Stimulated activated CD4-positive, alpha-beta T cell treated with anti-CD3 and anti-CD28 coated beads, TNF-alpha, amount 100 ng/mL, for 4 hours (primary cell): ENCODE measurements around the gene TMTC4.
A peak's percentile ranks its signal among the peaks of the same experiment; 100 is the strongest.
"Not testable (repeated sequence)": the region's sequence is repeated elsewhere in the genome, so short reads cannot be mapped to it uniquely, and the experiment has no call there.

Experiments
- DNase-seq, 3 experiments: peaks; one replicate each; pipeline ENCODE4 v3.0.0-alpha.2; 2020; ENCODE audit warnings: low read depth in 3 of 3

The TMTC4 gene

GRCh38 chr13:100674572-100674871 is at the start of gene TMTC4:
TSS of gene TMTC4 (minus strand) at chr13:100674795. CDS start at chr13:100670362, 4,433 bp downstream.
- no peak for DNase-seq

GRCh38 chr13:100722517-100722916 is 47.9 kb upstream of the TMTC4 start:
- no peak for DNase-seq

GRCh38 chr13:100721885-100722512 is 47.4 kb upstream of the TMTC4 start:
- peak; percentile 7 to 32 (median 9) for DNase-seq

- no peak for DNase-seq
Observed at GRCh38 chr13:100715604-100716003, 41.0 kb upstream of the TMTC4 start.

GRCh38 chr13:100714478-100714877 is 39.9 kb upstream of the TMTC4 start:
- no peak for DNase-seq

GRCh38 chr13:100710176-100710575 is 35.6 kb upstream of the TMTC4 start:
- DNase-seq = no peak

- DNase-seq = no peak
Observed at GRCh38 chr13:100707818-100708740, 33.5 kb upstream of the TMTC4 start.

GRCh38 chr13:100698331-100698730 is 23.7 kb upstream of the TMTC4 start:
- DNase-seq = not testable (repeated sequence)

- DNase-seq = no peak
Observed at GRCh38 chr13:100695509-100695773, 20.8 kb upstream of the TMTC4 start.

- no peak for DNase-seq
Observed at GRCh38 chr13:100694722-100695508, 20.3 kb upstream of the TMTC4 start.

- DNase-seq = no peak
Observed at GRCh38 chr13:100689191-100689590, 14.6 kb upstream of the TMTC4 start.

- no peak for DNase-seq
Observed at GRCh38 chr13:100680131-100680530, 5.5 kb upstream of the TMTC4 start.

GRCh38 chr13:100677128-100677527 is 2.5 kb upstream of the TMTC4 start:
- DNase-seq = not testable (repeated sequence)

- DNase-seq = no peak
Observed at GRCh38 chr13:100675661-100676129, 1.1 kb upstream of the TMTC4 start.

- peak; percentile 100 for DNase-seq
Observed at GRCh38 chr13:100674872-100675660, 471 bp upstream of the TMTC4 start.

GRCh38 chr13:100673713-100674571 is 653 bp downstream of the TMTC4 start:
- DNase-seq = peak; percentile 18 to 23 (median 20)

- peak in 1 of 3 experiments; percentile 4 for DNase-seq
Observed at GRCh38 chr13:100673376-100673712, 1.3 kb downstream of the TMTC4 start.

- DNase-seq = no peak
Observed at GRCh38 chr13:100671389-100672182, 3.0 kb downstream of the TMTC4 start.

- no peak for DNase-seq
Observed at GRCh38 chr13:100668408-100668807, 6.2 kb downstream of the TMTC4 start.

- DNase-seq = no peak
Observed at GRCh38 chr13:100667894-100668293, 6.7 kb downstream of the TMTC4 start.
